ENCODE data around the gene ECHS1. TPM values are rescaled to one million over a fixed set of nuclear protein-coding genes. Genes with fewer than 3 reads are reported as not detected.
A peak's percentile ranks its signal among the peaks of the same experiment; 100 is the strongest.
"Not testable (repeated sequence)": the region's sequence is repeated elsewhere in the genome, so short reads cannot be mapped to it uniquely, and the experiment has no call there.

The ECHS1 gene
- total and polyA plus RNA-seq, 10 donors, result 29.8 to 81.2 (median 45.8) TPM

GRCh38 chr10:133415752-133416151 is 42.6 kb upstream of the ECHS1 start:
- 89 to 97% (median 95%) methylated on average over 25 of the region's 25 CpGs for WGBS, 5 donors
- H3K27ac ChIP-seq, result no peak overlapping the region
- peak; percentile 66 for DNase-seq
- no peak for TF ChIP-seq POLR2AphosphoS5 (IDR thresholded peaks at IDR 0.05)
- TF ChIP-seq CTCF (IDR thresholded peaks at IDR 0.05 in 8 of 11, conservative IDR thresholded peaks at IDR 0.05 in 3 of 11), result no peak
- no peak for TF ChIP-seq POLR2A (IDR thresholded peaks at IDR 0.05)
- H3K4me3 ChIP-seq, result no peak overlapping the region
- intact Hi-C loops (cut with DNase I; ENCODE audit: low total_unique reads), result no loop called here
- H3K4me1 ChIP-seq, result no peaks in the 10 kb centered on the region
- peaks cover 13 to 29% (median 27%) of the 10 kb centered on the region in 8 donors for H3K9me3 ChIP-seq
- no peaks in the 10 kb centered on the region for H3K27me3 ChIP-seq (replicated peaks in 1 of 7)
- H3K36me3 ChIP-seq, result peaks cover 8 to 85% (median 61%) of the 10 kb centered on the region in 6 donors

GRCh38 chr10:133414401-133414800 is 41.2 kb upstream of the ECHS1 start:
- Histone ChIP-seq H3K9me3 (peaks cover 13 to 42% (median 36%) of the 10 kb centered on the region in 8 donors), H3K36me3 (peaks cover 11 to 85% (median 66%) of the 10 kb centered on the region in 6 donors)
- 96 to 98% (median 98%) methylated on average over 16 to 22 of the region's 23 CpGs for WGBS, 5 donors
- H3K27me3 ChIP-seq (replicated peaks in 1 of 7); DNase-seq; H3K4me1 ChIP-seq; H3K27ac ChIP-seq; intact Hi-C loops (cut with DNase I; ENCODE audit: low total_unique reads); H3K4me3 ChIP-seq: not testable (repeated sequence)

- H3K27ac ChIP-seq, result no peak overlapping the region
- DNase-seq, result no peak
- no peak overlapping the region for H3K4me3 ChIP-seq
- H3K36me3 ChIP-seq, result peaks cover 11 to 88% (median 65%) of the 10 kb centered on the region in 6 donors
- H3K9me3 ChIP-seq, result peaks cover 13 to 49% (median 36%) of the 10 kb centered on the region in 8 donors
- no peaks in the 10 kb centered on the region for H3K4me1 ChIP-seq
- intact Hi-C loops (cut with DNase I; ENCODE audit: low total_unique reads), result no loop called here
- H3K27me3 ChIP-seq (replicated peaks in 1 of 7), result no peaks in the 10 kb centered on the region
- TF ChIP-seq POLR2AphosphoS5 (IDR thresholded peaks at IDR 0.05) (no peak), CTCF (IDR thresholded peaks at IDR 0.05 in 8 of 11, conservative IDR thresholded peaks at IDR 0.05 in 3 of 11) (no peak), POLR2A (IDR thresholded peaks at IDR 0.05) (no peak)
Measured at GRCh38 chr10:133412381-133412711, 39.2 kb upstream of the ECHS1 start.

GRCh38 chr10:133411523-133412380 is 38.6 kb upstream of the ECHS1 start:
- no peak for DNase-seq
- Histone ChIP-seq H3K27ac (no peak overlapping the region), H3K27me3 (replicated peaks in 1 of 7) (no peaks in the 10 kb centered on the region), H3K4me3 (no peak overlapping the region), H3K4me1 (no peaks in the 10 kb centered on the region), H3K36me3 (peaks cover 11 to 94% (median 67%) of the 10 kb centered on the region in 6 donors), H3K9me3 (peaks cover 13 to 49% (median 36%) of the 10 kb centered on the region in 8 donors)
- intact Hi-C loops (cut with DNase I; ENCODE audit: low total_unique reads), result no loop called here
- 94 to 98% (median 96%) methylated on average over 7 of the region's 7 CpGs for WGBS, 5 donors
- TF ChIP-seq POLR2AphosphoS5 (IDR thresholded peaks at IDR 0.05), result no peak
- no peak for TF ChIP-seq CTCF (IDR thresholded peaks at IDR 0.05 in 8 of 11, conservative IDR thresholded peaks at IDR 0.05 in 3 of 11)
- no peak for TF ChIP-seq POLR2A (IDR thresholded peaks at IDR 0.05)

Data from spleen (tissue), 11 donors.